Left lung (tissue), 10 donors: Measurements from ENCODE around the gene BAIAP2L1. TPM values are rescaled to one million over a fixed set of nuclear protein-coding genes. Genes with fewer than 3 reads are reported as not detected.
A peak's percentile ranks its signal among the peaks of the same experiment; 100 is the strongest.

Source experiments
- ATAC-seq: fragments of 200-7000 bp; cut with Tn5 transposase; one replicate; pipeline ENCODE4 v1.9.1; 2020; ENCODE audit warnings: moderate library complexity
- DNase-seq, 4 donors: peaks; one replicate each; pipeline ENCODE4 v3.0.0-alpha.2; 2013 to 2020
- H3K27ac ChIP-seq, 2 donors: fragments of 200-600 bp; sonication (generic) in 1 of 2; one replicate each; pipeline versions ENCODE4 v1.5.0 to v1.8.0; 2020 to 2021
- H3K27me3 ChIP-seq, 2 donors: fragments of 200-600 bp; sonication (generic) in 1 of 2; one replicate each; pipeline versions ENCODE4 v1.5.0 to v1.8.0; 2020 to 2021
- H3K36me3 ChIP-seq, 2 donors: fragments of 200-600 bp; sonication (generic) in 1 of 2; one replicate each; pipeline versions ENCODE4 v1.5.0 to v1.8.0; 2020 to 2021
- H3K4me1 ChIP-seq, 2 donors: fragments of 200-600 bp; one replicate each; pipeline ENCODE4 v1.8.0; 2021
- H3K4me3 ChIP-seq, 2 donors: fragments of 200-600 bp; sonication (generic) in 1 of 2; one replicate each; pipeline versions ENCODE4 v1.5.0 to v1.8.0; 2020 to 2021; ENCODE audit warnings: mild to moderate bottlenecking in 1 of 2
- H3K9me3 ChIP-seq, 2 donors: fragments of 200-600 bp; sonication (generic) in 1 of 2; one replicate each; pipeline versions ENCODE4 v1.5.0 to v1.8.0; 2020 to 2021
- CTCF ChIP-seq, 2 donors: fragments of 200-600 bp; sonication (generic) in 1 of 2; IDR thresholded peaks; one replicate each; pipeline versions ENCODE4 v1.5.0 to v1.8.0; 2021; ENCODE audit warnings: antibody characterized with exemption in 2 of 2
- intact Hi-C, 2 donors: fragments of 100-400 bp; cut with DNase I; formaldehyde crosslinking; loops; one replicate each; pipeline versions ENCODE4 v1.11.2 to v1.14.2; 2022
- polyA plus RNA-seq, 6 donors: library from polyadenylated mRNA; unstranded; fragments of 120-200 nt; gene quantifications; one replicate each; pipeline ENCODE4 v1.2.1, GENCODE V29; 2013; ENCODE audit not compliant: insufficient read length in 6 of 6
- total RNA-seq, 2 donors: library from RNA; stranded (reverse); fragmentation: NEBNext Ultra II Directional; extraction: Animal tissue kit (Norgen Biotek cat#: 25700); gene quantifications; one replicate each; pipeline ENCODE4 v1.2.1, GENCODE V29; 2021
- donor health status: DM: no; HTN: yes; CAD: no.
- donor health status: DM: no; HTN: no; CAD: no.

The BAIAP2L1 gene
- total and polyA plus RNA-seq, 8 donors: 16.6 to 31.8 (median 20.9) TPM

DNA sequence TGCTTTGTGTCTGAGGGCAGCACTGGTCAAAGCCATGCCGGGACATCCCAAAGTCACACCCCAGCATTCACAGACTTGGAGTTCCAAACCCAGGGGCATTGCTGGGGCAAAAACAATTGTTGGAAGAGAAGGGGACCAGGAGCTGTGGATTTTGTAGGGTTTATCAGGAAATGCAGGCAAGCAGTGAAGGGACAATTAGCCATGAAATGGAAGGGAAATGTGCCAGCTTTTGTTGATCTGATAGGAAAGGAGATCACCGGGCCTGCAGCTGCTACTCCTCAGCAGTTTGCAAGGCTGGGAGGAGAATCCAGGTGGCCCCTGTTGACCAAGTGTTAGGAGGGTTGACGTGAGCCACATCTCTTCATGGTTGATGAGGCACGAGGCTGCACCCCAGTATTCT lies 122.0 kb downstream of the BAIAP2L1 start:
- intact Hi-C loops: no loop called here
- no peaks in the 10 kb centered on the region for H3K27me3 ChIP-seq
- no peak for DNase-seq
- H3K9me3 ChIP-seq: no peaks in the 10 kb centered on the region
- peaks cover 6 to 52% of the 10 kb centered on the region in 2 donors for H3K4me1 ChIP-seq
- peaks cover 0 to 17% of the 10 kb centered on the region in 2 donors for H3K36me3 ChIP-seq
- no peak for TF ChIP-seq CTCF (IDR thresholded peaks at IDR 0.05)
- ATAC-seq: no peak
- no peak overlapping the region for H3K27ac ChIP-seq
- no peak overlapping the region for H3K4me3 ChIP-seq

DNA sequence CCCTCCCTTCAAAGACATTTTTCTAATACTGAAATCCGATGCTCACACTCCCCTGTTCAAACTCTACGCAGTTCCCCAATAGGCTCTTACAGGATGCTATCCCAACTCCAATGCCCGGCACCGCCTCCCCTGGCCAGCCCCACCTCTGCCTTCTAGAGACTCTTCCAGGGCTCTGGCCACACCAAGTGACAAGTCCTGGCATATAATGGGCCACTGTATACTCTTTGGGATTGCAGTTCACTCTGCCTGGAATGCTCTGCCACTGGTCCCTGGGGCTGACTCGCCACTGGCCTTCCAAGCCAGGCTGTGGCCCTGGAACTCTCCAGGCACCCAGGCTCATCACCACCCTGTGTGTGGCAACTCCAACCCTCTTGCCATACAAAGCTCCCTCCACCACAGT lies 122.5 kb downstream of the BAIAP2L1 start:
- peaks cover 0 to 12% of the 10 kb centered on the region in 2 donors for H3K36me3 ChIP-seq

DNA sequence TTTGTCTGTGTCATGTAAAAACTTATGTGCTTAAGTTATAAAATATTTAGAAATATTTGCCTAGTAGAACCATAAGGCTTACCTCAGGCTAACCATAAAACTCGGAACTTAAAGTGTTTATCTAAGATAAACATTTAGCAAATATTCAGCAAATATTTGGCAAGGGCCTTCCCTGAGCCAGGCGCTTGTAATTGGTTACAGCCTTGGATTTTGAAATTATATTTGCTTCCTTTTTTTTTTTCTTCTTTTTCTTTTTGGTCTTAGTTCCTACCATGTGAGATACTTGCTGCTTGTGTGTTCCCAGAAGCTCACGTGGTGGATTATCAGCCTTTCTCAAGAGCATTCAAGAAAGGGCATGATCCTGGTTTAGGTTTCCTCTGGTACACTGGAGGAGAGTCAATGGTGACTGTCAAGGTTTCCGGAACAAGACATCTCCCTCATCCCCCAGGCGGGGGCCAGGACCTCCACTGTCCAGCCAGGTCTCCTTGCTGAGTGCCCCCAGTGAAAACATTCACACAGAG lies 124.6 kb downstream of the BAIAP2L1 start:
- Histone ChIP-seq H3K9me3 (no peaks in the 10 kb centered on the region), H3K27ac (peak overlapping the region; percentile 73 to 86), H3K4me1 (peaks cover 6 to 55% of the 10 kb centered on the region in 2 donors), H3K4me3 (no peak overlapping the region), H3K27me3 (no peaks in the 10 kb centered on the region), H3K36me3 (no peaks in the 10 kb centered on the region)
- TF ChIP-seq CTCF (IDR thresholded peaks at IDR 0.05): no peak
- DNase-seq (peak in 2 of 4 donors; percentile 54 to 77), ATAC-seq (peak; percentile 56)
- intact Hi-C loops: no loop called here

More for the DNA sequence above, 122.5 kb downstream of the BAIAP2L1 start:
- no peaks in the 10 kb centered on the region for H3K27me3 ChIP-seq
- DNase-seq (no peak), ATAC-seq (no peak)
- H3K4me3 ChIP-seq: no peak overlapping the region
- no peaks in the 10 kb centered on the region for H3K9me3 ChIP-seq
- intact Hi-C loops: no loop called here
- no peak for TF ChIP-seq CTCF (IDR thresholded peaks at IDR 0.05)
- peaks cover 6 to 55% of the 10 kb centered on the region in 2 donors for H3K4me1 ChIP-seq
- H3K27ac ChIP-seq: no peak overlapping the region

DNA sequence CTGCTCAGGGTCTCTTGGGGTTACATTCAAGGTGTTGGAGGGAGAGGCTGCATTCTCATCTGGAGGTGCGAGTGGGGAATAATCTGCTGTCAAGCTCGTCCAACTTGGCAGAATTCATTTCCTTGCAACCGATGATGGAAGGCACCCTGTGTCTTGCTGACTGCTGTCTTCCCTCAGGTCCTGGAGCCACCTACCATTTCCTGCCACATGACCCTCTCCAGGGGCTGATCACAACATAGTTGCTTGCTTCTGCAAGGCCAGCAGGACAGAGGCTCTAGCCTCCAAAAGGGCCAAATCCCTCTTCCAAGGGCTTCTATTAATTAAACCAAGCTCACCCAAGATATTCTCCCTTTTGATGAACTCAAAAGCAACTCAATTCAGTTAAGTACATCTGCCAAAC lies 133.6 kb downstream of the BAIAP2L1 start:
- Histone ChIP-seq H3K4me1 (no peaks in the 10 kb centered on the region), H3K9me3 (no peaks in the 10 kb centered on the region), H3K4me3 (no peak overlapping the region), H3K27me3 (no peaks in the 10 kb centered on the region), H3K36me3 (no peaks in the 10 kb centered on the region), H3K27ac (no peak overlapping the region)
- TF ChIP-seq CTCF (IDR thresholded peaks at IDR 0.05): no peak
- intact Hi-C loops: no loop called here
- ATAC-seq (peak; percentile 16), DNase-seq (no peak)

GRCh38 chr7:98266840-98267239 lies 134.1 kb downstream of the BAIAP2L1 start:
- Histone ChIP-seq H3K27me3 (no peaks in the 10 kb centered on the region), H3K9me3 (no peaks in the 10 kb centered on the region), H3K4me3 (no peak overlapping the region), H3K36me3 (no peaks in the 10 kb centered on the region), H3K4me1 (no peaks in the 10 kb centered on the region), H3K27ac (no peak overlapping the region)
- peak; percentile 22 to 42 for TF ChIP-seq CTCF (IDR thresholded peaks at IDR 0.05)
- intact Hi-C loops: no loop called here
- DNase-seq (no peak), ATAC-seq (peak; percentile 87)
